OCI-LY1 (cell line): Measurements from ENCODE around the gene PFKFB1.

Experiments used
- H2AFZ ChIP-seq: fragments of 200-600 bp; sonication (generic), shearing (Covaris generic); 2 replicates; pipeline ENCODE4 v1.6.0; 2014; ENCODE audit warnings: antibody characterized with exemption, mild to moderate bottlenecking, low read length
- H3F3A ChIP-seq: fragments of 200-600 bp; sonication (generic), shearing (Covaris generic); 2 replicates; pipeline ENCODE4 v1.6.0; 2014; ENCODE audit warnings: mild to moderate bottlenecking, antibody characterized with exemption, low read length, moderate library complexity; ENCODE audit not compliant: insufficient read depth
- H3K27ac ChIP-seq: fragments of 200-600 bp; sonication (generic); 2 replicates; pipeline ENCODE4 v1.5.1; 2014; ENCODE audit warnings: low read length, mixed run types, mild to moderate bottlenecking, low read depth; ENCODE audit not compliant: poor library complexity, severe bottlenecking
- H3K27me3 ChIP-seq: fragments of 200-600 bp; sonication (generic); 2 replicates; pipeline ENCODE4 v1.6.0; 2014; ENCODE audit warnings: antibody characterized with exemption, mild to moderate bottlenecking, low read length, moderate library complexity; ENCODE audit not compliant: insufficient read depth
- H3K36me3 ChIP-seq: fragments of 200-600 bp; sonication (generic); 2 replicates; pipeline ENCODE4 v1.6.1; 2014; ENCODE audit warnings: mild to moderate bottlenecking, antibody characterized with exemption, low read length, moderate library complexity, mixed read lengths; ENCODE audit not compliant: insufficient read depth
- H3K4me1 ChIP-seq: fragments of 200-600 bp; sonication (generic); 2 replicates; pipeline ENCODE4 v1.5.1; 2014; ENCODE audit warnings: mild to moderate bottlenecking, low read length, moderate library complexity; ENCODE audit not compliant: insufficient read depth, severe bottlenecking
- H3K4me2 ChIP-seq: fragments of 200-600 bp; sonication (generic), shearing (Covaris generic); 2 replicates; pipeline ENCODE4 v1.6.1; 2014; ENCODE audit warnings: low read length
- H3K4me3 ChIP-seq: fragments of 200-600 bp; sonication (generic); 2 replicates; pipeline ENCODE4 v1.5.1; 2014; ENCODE audit warnings: low read length, low read depth, mild to moderate bottlenecking, mixed read lengths; ENCODE audit not compliant: poor library complexity, severe bottlenecking
- H3K79me2 ChIP-seq: fragments of 200-600 bp; shearing (Covaris generic); 2 replicates; pipeline ENCODE4 v1.6.1; 2016; ENCODE audit warnings: mixed run types, low read length, mixed read lengths; ENCODE audit not compliant: insufficient read depth
- H3K9ac ChIP-seq: fragments of 200-600 bp; sonication (generic), shearing (Covaris generic); 2 replicates; pipeline ENCODE4 v1.6.1; 2014; ENCODE audit warnings: mild to moderate bottlenecking, low read length, mixed read lengths
- H3K9me2 ChIP-seq: fragments of 200-600 bp; sonication (generic), shearing (Covaris generic); 2 replicates; pipeline ENCODE4 v1.6.1; 2014; ENCODE audit warnings: low read depth, mild to moderate bottlenecking, low read length, mixed read lengths
- H3K9me3 ChIP-seq: fragments of 200-600 bp; shearing (Covaris generic); 2 replicates; pipeline ENCODE4 v1.6.1; 2014; ENCODE audit warnings: low read length, mixed read lengths
- H4K20me1 ChIP-seq: fragments of 200-600 bp; sonication (generic), shearing (Covaris generic); 2 replicates; pipeline ENCODE4 v1.6.0; 2016; ENCODE audit warnings: mild to moderate bottlenecking, low read length; ENCODE audit not compliant: insufficient read depth
- EZH2 ChIP-seq: fragments of 200-600 bp; sonication (generic), shearing (Covaris generic); IDR thresholded peaks from 2 replicates; pipeline ENCODE4 v1.8.0; 2017; ENCODE audit warnings: borderline replicate concordance, mixed run types, mild to moderate bottlenecking, antibody characterized with exemption, low read length, moderate library complexity, mixed read lengths
- TF ChIP-seq, protein P1 (sequence below): fragments of 200-600 bp; sonication (generic), shearing (Covaris generic); IDR thresholded peaks from 2 replicates; pipeline ENCODE4 v1.5.1; 2017; ENCODE audit warnings: mild to moderate bottlenecking, antibody characterized with exemption, low read length, moderate library complexity, mixed read lengths

Gene PFKFB1

DNA sequence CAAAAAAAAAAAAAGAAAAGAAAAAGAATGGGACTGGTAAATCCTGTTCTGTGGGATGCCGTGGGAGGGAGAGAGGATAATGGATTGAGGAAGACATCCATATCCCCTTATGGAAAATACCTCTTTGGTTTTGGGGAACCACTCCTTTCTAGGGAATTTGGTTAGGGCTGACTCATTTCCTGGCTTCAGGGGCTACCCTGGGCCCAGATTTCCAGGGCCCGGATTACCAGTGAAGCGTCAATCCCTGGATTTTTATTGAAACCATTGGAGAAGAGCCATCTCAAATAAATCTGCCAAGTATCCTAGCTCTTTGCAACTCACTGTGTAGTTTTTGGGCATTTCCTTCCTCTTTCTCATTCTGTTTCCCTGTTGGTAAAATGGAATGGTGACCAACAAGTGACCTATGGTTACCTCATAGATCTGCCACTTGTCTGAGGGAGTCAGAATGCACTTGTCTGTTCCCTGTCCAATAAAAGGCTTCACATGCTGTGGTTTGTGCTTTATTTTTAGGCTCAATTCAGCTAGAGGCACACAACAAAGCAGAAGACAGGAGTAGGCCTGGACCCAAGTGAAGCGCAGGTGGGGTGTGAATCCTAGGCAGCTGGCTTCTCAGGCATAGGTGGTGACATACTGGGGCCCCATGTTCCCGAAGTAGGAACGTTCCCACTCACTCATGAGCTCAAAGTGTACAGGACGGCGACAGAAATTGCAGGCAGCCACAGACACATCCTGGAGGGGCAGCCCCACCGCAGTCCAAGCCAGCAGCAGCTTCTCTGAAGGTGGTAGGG, 14.8 kb upstream of the PFKFB1 start:
- Histone ChIP-seq H3K4me2 (no peak overlapping the region), H3F3A (no peaks in the 10 kb centered on the region), H3K27me3 (no peaks in the 10 kb centered on the region), H3K79me2 (no peaks in the 10 kb centered on the region), H3K4me1 (no peaks in the 10 kb centered on the region), H3K9me3 (no peaks in the 10 kb centered on the region), H4K20me1 (no peaks in the 10 kb centered on the region), H3K9me2 (no peaks in the 10 kb centered on the region), H3K27ac (no peak overlapping the region), H3K9ac (no peak overlapping the region), H3K36me3 (peaks cover 29% of the 10 kb centered on the region), H2AFZ (no peak overlapping the region), H3K4me3 (no peak overlapping the region)
- TF ChIP-seq, protein P1, sequence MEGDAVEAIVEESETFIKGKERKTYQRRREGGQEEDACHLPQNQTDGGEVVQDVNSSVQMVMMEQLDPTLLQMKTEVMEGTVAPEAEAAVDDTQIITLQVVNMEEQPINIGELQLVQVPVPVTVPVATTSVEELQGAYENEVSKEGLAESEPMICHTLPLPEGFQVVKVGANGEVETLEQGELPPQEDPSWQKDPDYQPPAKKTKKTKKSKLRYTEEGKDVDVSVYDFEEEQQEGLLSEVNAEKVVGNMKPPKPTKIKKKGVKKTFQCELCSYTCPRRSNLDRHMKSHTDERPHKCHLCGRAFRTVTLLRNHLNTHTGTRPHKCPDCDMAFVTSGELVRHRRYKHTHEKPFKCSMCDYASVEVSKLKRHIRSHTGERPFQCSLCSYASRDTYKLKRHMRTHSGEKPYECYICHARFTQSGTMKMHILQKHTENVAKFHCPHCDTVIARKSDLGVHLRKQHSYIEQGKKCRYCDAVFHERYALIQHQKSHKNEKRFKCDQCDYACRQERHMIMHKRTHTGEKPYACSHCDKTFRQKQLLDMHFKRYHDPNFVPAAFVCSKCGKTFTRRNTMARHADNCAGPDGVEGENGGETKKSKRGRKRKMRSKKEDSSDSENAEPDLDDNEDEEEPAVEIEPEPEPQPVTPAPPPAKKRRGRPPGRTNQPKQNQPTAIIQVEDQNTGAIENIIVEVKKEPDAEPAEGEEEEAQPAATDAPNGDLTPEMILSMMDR, result no peak
- no peak for TF ChIP-seq EZH2

DNA sequence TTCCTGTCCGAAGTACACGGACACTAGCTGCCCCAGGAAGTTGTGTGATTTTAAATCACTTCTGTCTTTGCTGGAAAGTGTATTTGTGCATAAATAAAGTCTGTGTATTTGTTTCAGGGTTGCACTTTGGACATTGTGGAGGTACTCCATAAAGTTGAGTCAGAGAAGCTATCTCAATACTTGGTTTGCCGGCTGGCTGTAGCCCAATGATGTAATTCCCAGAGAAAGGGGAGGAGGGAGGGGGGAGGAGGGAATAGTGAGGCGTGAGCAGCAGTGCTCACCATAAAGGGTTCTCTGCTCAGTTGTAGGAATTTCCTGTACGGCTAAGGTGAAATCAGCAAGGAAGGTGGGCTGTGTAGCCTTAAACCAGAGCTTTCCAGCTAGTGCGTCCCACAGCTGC, 13.7 kb upstream of the PFKFB1 start:
- H3K9ac ChIP-seq, result no peak overlapping the region
- no peaks in the 10 kb centered on the region for H3K9me3 ChIP-seq
- no peaks in the 10 kb centered on the region for H3K9me2 ChIP-seq
- H3K4me3 ChIP-seq, result no peak overlapping the region
- TF ChIP-seq EZH2, result no peak
- TF ChIP-seq, protein P1, result no peak
- H2AFZ ChIP-seq, result no peak overlapping the region
- H3K4me1 ChIP-seq, result no peaks in the 10 kb centered on the region
- no peaks in the 10 kb centered on the region for H3K79me2 ChIP-seq
- H4K20me1 ChIP-seq, result no peaks in the 10 kb centered on the region
- no peak overlapping the region for H3K27ac ChIP-seq
- H3K27me3 ChIP-seq, result no peaks in the 10 kb centered on the region
- no peak overlapping the region for H3K4me2 ChIP-seq
- peaks cover 40% of the 10 kb centered on the region for H3K36me3 ChIP-seq
- no peaks in the 10 kb centered on the region for H3F3A ChIP-seq

DNA sequence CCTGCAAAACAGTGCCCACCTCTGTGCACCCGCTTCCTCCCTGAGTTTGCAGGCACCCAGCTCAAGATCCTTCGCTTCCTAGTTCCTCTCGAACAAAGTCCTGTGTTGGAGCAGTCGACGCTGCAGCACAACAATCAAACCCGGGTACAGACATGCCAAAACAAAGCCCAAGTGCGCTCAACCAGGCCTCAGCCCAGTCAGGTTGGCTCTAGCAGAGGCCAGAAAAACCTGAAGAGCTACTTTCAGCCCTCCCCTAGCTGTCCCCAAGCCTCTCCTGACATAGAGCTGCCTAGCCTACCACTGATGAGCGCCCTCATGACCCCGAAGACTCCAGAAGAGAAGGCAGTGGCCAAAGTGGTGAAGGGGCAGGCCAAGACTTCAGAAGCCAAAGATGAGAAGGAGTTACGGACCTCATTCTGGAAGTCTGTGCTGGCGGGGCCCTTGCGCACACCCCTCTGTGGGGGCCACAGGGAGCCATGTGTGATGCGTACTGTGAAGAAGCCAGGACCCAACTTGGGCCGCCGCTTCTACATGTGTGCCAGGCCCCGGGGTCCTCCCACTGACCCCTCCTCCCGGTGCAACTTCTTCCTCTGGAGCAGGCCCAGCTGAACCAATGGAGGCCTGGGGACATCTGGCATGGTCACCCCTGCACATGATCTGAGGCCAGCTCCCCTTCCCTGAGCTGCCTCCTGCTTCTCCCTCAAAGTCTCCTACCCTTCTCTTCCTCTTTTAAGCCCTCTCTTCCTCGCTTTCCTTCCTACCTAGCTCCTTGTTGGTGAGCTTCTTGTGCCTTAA, 13.0 kb upstream of the PFKFB1 start:
- Histone ChIP-seq H2AFZ (no peak overlapping the region), H3K4me3 (no peak overlapping the region), H3K9me3 (no peaks in the 10 kb centered on the region), H3K27me3 (no peaks in the 10 kb centered on the region), H3F3A (no peaks in the 10 kb centered on the region), H3K27ac (no peak overlapping the region), H3K9ac (no peak overlapping the region), H3K4me1 (peaks cover under 1% of the 10 kb centered on the region), H3K4me2 (no peak overlapping the region), H4K20me1 (no peaks in the 10 kb centered on the region), H3K9me2 (no peaks in the 10 kb centered on the region), H3K79me2 (no peaks in the 10 kb centered on the region), H3K36me3 (peaks cover 46% of the 10 kb centered on the region)
- TF ChIP-seq EZH2, result no peak
- TF ChIP-seq, protein P1, result no peak
